Measurements from ENCODE around the gene KIF23. TPM values are rescaled to one million over a fixed set of nuclear protein-coding genes. Genes with fewer than 3 reads are reported as not detected.
A peak's percentile ranks its signal among the peaks of the same experiment; 100 is the strongest.

Gene KIF23
- total RNA-seq, 2 donors from 2014 or later = 9.5 to 38.3 TPM

DNA sequence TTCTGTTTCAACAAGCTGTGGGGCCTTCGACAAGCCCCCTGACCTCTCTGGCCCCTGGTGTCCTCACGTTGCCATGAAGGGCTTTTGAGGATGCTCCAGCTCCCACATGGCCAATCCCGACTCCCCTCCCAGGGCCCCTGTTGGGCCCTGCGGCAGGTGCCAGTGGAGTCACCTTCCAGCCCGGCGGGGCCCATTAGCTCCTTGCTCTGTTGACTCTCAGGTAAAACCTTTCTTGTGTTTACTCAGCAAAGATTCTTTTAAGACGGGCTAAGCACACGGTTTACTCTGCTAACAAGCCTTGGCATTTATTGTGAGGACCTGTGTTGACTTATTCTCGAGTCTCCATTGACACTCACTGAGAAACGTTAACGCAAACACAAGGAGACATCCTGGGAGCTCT is 53.5 kb downstream of the KIF23 start:
- peak; percentile 55 for DNase-seq
- H3K9me3 ChIP-seq = no peaks in the 10 kb centered on the region
- H3K9ac ChIP-seq (ENCODE audit: low read depth in 2 of 2, low read length in 2 of 2) = no peak overlapping the region
- intact Hi-C loops (cut with DNase I) = no loop called here
- H3K36me3 ChIP-seq = no peaks in the 10 kb centered on the region
- no peaks in the 10 kb centered on the region for H3K27me3 ChIP-seq
- no peak overlapping the region for H3K4me3 ChIP-seq
- peaks cover 6% of the 10 kb centered on the region for H3K4me1 ChIP-seq
- H3K27ac ChIP-seq = no peak overlapping the region
- TF ChIP-seq, protein P1, sequence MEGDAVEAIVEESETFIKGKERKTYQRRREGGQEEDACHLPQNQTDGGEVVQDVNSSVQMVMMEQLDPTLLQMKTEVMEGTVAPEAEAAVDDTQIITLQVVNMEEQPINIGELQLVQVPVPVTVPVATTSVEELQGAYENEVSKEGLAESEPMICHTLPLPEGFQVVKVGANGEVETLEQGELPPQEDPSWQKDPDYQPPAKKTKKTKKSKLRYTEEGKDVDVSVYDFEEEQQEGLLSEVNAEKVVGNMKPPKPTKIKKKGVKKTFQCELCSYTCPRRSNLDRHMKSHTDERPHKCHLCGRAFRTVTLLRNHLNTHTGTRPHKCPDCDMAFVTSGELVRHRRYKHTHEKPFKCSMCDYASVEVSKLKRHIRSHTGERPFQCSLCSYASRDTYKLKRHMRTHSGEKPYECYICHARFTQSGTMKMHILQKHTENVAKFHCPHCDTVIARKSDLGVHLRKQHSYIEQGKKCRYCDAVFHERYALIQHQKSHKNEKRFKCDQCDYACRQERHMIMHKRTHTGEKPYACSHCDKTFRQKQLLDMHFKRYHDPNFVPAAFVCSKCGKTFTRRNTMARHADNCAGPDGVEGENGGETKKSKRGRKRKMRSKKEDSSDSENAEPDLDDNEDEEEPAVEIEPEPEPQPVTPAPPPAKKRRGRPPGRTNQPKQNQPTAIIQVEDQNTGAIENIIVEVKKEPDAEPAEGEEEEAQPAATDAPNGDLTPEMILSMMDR (IDR thresholded peaks at IDR 0.05) = no peak

DNA sequence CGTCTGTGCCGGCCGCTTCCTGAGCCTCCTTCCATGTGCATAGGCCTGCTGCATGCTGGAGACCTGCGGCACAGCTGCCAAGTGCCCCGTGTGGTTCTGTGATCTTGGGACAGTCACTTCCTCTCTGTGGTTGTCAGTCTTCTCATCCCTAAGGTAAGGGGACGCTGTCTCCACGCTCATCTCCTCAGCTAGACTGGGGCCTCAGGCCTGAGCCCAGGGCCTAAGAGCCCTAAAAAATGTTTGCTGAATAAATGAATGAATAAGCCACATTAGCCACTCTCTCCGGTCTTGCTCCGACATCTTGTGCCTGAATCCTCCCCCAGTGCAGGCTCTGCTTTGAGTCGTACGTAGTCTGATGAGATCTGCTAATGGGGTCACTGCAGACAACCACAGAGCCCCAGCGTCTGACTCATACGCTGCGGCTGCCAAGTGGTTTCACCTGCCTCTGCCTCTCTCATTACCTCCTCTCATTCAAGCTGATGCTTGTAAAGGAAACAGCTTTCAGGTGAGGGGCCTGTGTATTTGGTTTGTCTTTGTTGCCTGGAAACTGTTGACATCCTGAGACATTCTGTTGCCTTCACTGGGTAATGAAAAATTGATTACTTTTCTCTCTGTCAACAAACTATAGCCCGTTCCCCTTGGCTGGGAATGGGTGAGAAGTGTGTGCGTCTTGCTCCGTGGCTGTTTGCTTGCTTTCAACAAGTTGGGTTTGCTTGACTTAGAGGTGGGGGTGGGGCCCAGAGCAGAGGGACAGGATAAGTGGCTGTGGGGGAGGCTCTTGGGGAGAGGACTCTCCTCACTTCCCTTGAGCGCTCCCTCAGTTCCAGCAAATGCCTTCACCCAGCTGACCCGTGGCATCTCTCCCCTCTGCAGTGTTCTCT is 54.3 kb downstream of the KIF23 start:
- H3K27me3 ChIP-seq = no peaks in the 10 kb centered on the region
- H3K9me3 ChIP-seq = no peaks in the 10 kb centered on the region
- no peak overlapping the region for H3K9ac ChIP-seq (ENCODE audit: low read depth in 2 of 2, low read length in 2 of 2)
- DNase-seq = peak; percentile 51
- no peak overlapping the region for H3K27ac ChIP-seq
- no peaks in the 10 kb centered on the region for H3K36me3 ChIP-seq
- TF ChIP-seq, protein P1 (IDR thresholded peaks at IDR 0.05) = no peak
- no peak overlapping the region for H3K4me3 ChIP-seq
- intact Hi-C loops (cut with DNase I) = no loop called here
- H3K4me1 ChIP-seq = peaks cover 6% of the 10 kb centered on the region

DNA sequence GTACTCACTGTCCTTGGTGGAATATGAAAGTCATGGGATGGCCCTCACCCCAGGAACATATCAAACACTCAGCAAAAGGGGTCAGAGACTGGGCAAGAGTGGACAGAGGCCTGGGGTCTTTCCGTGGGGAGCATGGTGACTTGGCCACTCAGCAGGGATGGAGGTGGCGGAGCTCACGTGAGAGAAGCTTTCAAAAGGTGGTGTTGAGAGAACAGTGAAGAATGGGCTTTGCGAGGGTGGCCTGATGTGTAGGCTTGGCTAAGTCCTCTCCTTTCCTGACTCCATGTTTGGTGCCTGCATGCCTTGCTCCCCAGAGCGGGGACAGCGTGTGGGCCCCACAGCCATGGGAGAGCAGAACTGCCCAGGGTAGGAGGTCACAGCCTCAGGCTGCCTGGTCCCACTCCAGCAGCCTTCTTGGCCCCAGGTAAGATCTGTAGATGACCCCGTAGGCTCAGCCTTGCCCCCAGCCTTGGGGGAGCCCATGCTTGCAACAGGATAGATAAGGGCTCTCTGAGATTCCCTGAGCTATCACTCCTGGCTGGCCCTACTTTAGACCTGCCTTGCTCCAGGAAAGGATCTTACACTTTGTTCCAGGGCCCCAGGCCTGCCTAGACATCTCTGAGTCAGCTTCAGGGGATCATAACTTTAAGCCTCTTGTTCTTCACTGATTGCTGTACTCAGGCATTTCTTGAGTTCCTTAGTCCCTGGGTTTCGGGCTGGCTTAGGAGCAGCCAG is 55.5 kb downstream of the KIF23 start:
- intact Hi-C loops (cut with DNase I) = no loop called here
- Histone ChIP-seq H3K9me3 (no peaks in the 10 kb centered on the region), H3K27ac (no peak overlapping the region), H3K9ac (ENCODE audit: low read depth in 2 of 2, low read length in 2 of 2) (no peak overlapping the region), H3K4me1 (peaks cover 6% of the 10 kb centered on the region), H3K4me3 (no peak overlapping the region), H3K36me3 (no peaks in the 10 kb centered on the region), H3K27me3 (no peaks in the 10 kb centered on the region)
- TF ChIP-seq, protein P1 (IDR thresholded peaks at IDR 0.05) = no peak
- no peak for DNase-seq

DNA sequence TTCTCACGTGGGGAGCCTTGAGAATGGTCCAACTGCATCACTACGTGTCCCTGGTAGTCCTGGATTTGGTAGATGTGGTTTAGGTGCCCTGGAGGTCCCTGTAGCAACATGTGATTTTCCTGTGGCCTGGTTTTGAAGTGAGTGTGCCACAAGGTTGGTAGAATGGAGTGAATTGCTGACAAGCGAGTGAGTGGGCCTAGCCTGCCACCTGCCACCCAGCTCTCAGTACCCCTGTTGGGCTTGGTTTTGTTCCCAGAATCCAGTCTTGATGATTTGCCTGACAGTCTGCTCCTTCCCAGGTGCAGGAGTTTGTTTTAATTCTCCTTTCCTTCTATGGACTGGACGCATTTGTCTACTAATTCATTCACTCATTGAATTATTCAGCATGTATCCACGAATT is 57.9 kb downstream of the KIF23 start:
- intact Hi-C loops (cut with DNase I) = no loop called here
- no peak for DNase-seq
- Histone ChIP-seq H3K4me1 (peaks cover 6% of the 10 kb centered on the region), H3K27ac (no peak overlapping the region), H3K9me3 (no peaks in the 10 kb centered on the region), H3K27me3 (no peaks in the 10 kb centered on the region), H3K9ac (ENCODE audit: low read depth in 2 of 2, low read length in 2 of 2) (no peak overlapping the region), H3K36me3 (no peaks in the 10 kb centered on the region), H3K4me3 (no peak overlapping the region)
- TF ChIP-seq, protein P1 (IDR thresholded peaks at IDR 0.05) = no peak

DNA sequence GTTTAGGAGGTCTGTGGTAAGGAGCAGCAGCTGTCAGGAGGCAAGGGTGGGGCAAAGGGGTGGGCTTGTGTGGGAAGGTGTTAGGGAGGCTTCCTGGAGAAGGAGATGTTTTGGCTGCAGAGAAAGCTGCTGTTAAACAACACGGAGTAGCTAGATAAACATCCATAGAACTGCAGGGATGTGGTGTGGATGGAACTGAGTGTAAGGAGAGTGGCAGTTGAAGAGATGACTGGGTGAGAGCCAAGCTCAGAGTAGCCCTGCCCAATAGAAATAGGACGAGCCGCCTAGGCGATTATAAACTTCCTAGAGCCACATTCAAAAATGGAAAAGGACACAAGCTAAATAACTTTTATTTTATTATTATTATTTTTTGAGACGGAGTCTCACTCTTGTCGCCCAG is 58.4 kb downstream of the KIF23 start:
- Histone ChIP-seq H3K4me1 (peaks cover 4% of the 10 kb centered on the region), H3K9me3 (no peaks in the 10 kb centered on the region), H3K4me3 (no peak overlapping the region), H3K27me3 (no peaks in the 10 kb centered on the region), H3K36me3 (no peaks in the 10 kb centered on the region), H3K27ac (no peak overlapping the region), H3K9ac (ENCODE audit: low read depth in 2 of 2, low read length in 2 of 2) (no peak overlapping the region)
- TF ChIP-seq, protein P1 (IDR thresholded peaks at IDR 0.05) = no peak
- no peak for DNase-seq
- intact Hi-C loops (cut with DNase I) = no loop called here
